Thyroid gland (tissue), 4 donors: ENCODE results near the gene PHF19. TPM values are rescaled to one million over a fixed set of nuclear protein-coding genes. Genes with fewer than 3 reads are reported as not detected.

Experiments
- DNase-seq, 2 donors: peaks; one replicate each; pipeline ENCODE4 v3.0.0-alpha.2; 2019
- H3K27ac ChIP-seq, 3 donors: fragments of 200-600 bp; sonication (generic); 1 replicate in 2 of 3; 2 replicates in 1 of 3; pipeline ENCODE4 v1.5.1; 2016 to 2019; ENCODE audit warnings: mild to moderate bottlenecking in 1 of 3, moderate library complexity in 1 of 3
- H3K27me3 ChIP-seq: fragments of 200-600 bp; sonication (generic); one replicate; pipeline ENCODE4 v1.5.1; 2019
- H3K36me3 ChIP-seq, 2 donors: fragments of 200-600 bp; sonication (generic); one replicate each; pipeline ENCODE4 v1.5.1; 2016 to 2019
- H3K4me1 ChIP-seq, 2 donors: fragments of 200-600 bp; sonication (generic); one replicate each; pipeline ENCODE4 v1.5.1; 2017 to 2019
- H3K4me3 ChIP-seq, 3 donors: fragments of 200-600 bp; sonication (generic); replicated peaks in 1 of 3; 1 replicate in 2 of 3; 2 replicates in 1 of 3; pipeline ENCODE4 v1.5.1; 2016; ENCODE audit warnings: mild to moderate bottlenecking in 1 of 3
- H3K9me3 ChIP-seq: fragments of 200-600 bp; sonication (generic); one replicate; pipeline ENCODE4 v1.5.1; 2017
- CTCF ChIP-seq, 6 experiments: fragments of 200-600 bp in 3 of 6; fragments of 450-650 bp in 3 of 6; sonication (generic) in 3 of 6; IDR thresholded peaks; one replicate each; pipeline ENCODE4 v1.5.1; 2016 to 2019; ENCODE audit warnings: antibody characterized with exemption in 6 of 6, mild to moderate bottlenecking in 2 of 6, inconsistent platforms in 1 of 6, moderate library complexity in 1 of 6
- POLR2A ChIP-seq, 2 donors: fragments of 450-650 bp; IDR thresholded peaks; one replicate each; pipeline ENCODE4 v1.6.1; 2017; ENCODE audit warnings: antibody characterized with exemption in 2 of 2, mild to moderate bottlenecking in 2 of 2, moderate library complexity in 1 of 2
- WGBS, 2 donors: methylation state at CpG; one replicate each; pipeline ENCODE4 v1.1.5; 2017; 5-methylcytosine and 5-hydroxymethylcytosine counted together
- intact Hi-C: fragments of 100-400 bp; cut with DNase I; formaldehyde crosslinking; loops from one replicate; pipeline ENCODE4 v1.15.1; 2023
- total RNA-seq, 4 donors: library from RNA; depleted of rRNA; stranded (reverse); fragments of >200 nt; gene quantifications; one replicate each; pipeline ENCODE4 v1.2.3, GENCODE V29; 2016

PHF19 gene
- total RNA-seq, 4 donors from 2014 or later = 10.8 to 24.1 (median 13.1) TPM

- Histone ChIP-seq H3K27me3 (no peaks in the 10 kb centered on the region), H3K9me3 (no peaks in the 10 kb centered on the region), H3K4me1 (no peaks in the 10 kb centered on the region), H3K4me3 (no peak overlapping the region), H3K36me3 (no peaks in the 10 kb centered on the region), H3K27ac (no peak overlapping the region)
- WGBS, 2 donors = 44 to 58% methylated on average over 3 of the region's 3 CpGs
- no peak for DNase-seq
- TF ChIP-seq POLR2A (IDR thresholded peaks at IDR 0.05) (no peak), CTCF (IDR thresholded peaks at IDR 0.05) (no peak)
- intact Hi-C loops = no loop called here
These were observed 8.5 kb upstream of the PHF19 start for GRCh38 chr9:120885457-120885856.

- Histone ChIP-seq H3K27me3 (no peaks in the 10 kb centered on the region), H3K4me1 (no peaks in the 10 kb centered on the region), H3K4me3 (no peak overlapping the region), H3K36me3 (no peaks in the 10 kb centered on the region), H3K27ac (no peak overlapping the region), H3K9me3 (no peaks in the 10 kb centered on the region)
- no peak for DNase-seq
- intact Hi-C loops = no loop called here
- WGBS, 2 donors = 69 to 74% methylated on average over 3 of the region's 3 CpGs
- TF ChIP-seq CTCF (IDR thresholded peaks at IDR 0.05) (no peak), POLR2A (IDR thresholded peaks at IDR 0.05) (no peak)
These were observed 6.6 kb upstream of the PHF19 start for GRCh38 chr9:120883608-120883996.

DNA sequence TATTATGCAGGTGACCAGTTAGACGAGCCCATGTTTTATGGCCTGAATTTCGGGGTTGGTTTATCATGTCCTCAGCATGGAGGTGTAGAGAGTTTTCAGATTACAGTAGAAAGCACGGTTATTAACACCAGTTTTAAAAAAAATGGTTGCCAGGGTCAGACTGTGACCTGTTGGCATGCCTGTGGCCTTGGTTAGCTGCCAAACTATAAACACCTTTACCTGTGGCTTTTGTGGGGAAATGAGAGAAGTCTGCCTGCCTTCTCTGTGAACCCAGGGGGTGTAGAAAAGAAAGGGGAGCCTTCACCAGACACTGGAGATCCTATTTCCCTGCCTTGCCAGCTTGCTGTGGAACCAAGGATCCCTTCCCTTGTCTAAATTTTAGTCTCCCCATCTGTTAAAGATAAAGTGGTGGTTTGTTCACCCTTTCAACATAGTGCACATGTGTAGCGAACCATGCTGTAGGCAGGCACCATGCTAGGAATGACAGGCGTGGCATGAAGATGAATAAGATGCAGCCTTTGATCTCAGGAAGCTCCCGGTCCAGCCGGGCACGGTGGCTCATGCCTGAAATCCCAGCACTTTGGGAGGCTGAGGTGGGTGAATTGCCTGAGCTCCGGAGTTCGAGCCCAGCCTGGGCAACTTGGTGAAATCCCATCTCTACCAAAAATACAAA lies 6.1 kb upstream of the PHF19 start:
- TF ChIP-seq POLR2A (IDR thresholded peaks at IDR 0.05) = no peak
- TF ChIP-seq CTCF (IDR thresholded peaks at IDR 0.05) = no peak
- Histone ChIP-seq H3K27me3 (no peaks in the 10 kb centered on the region), H3K9me3 (no peaks in the 10 kb centered on the region), H3K36me3 (no peaks in the 10 kb centered on the region), H3K27ac (no peak overlapping the region), H3K4me1 (no peaks in the 10 kb centered on the region), H3K4me3 (no peak overlapping the region)
- no peak for DNase-seq
- 81 to 89% methylated on average over 9 to 10 of the region's 10 CpGs for WGBS, 2 donors
- intact Hi-C loops = no loop called here

- 78 to 85% methylated on average over 6 of the region's 6 CpGs for WGBS, 2 donors
- no peak for TF ChIP-seq CTCF (IDR thresholded peaks at IDR 0.05)
- no peak for TF ChIP-seq POLR2A (IDR thresholded peaks at IDR 0.05)
- Histone ChIP-seq H3K4me1 (peaks cover 4 to 5% of the 10 kb centered on the region in 2 donors), H3K9me3 (no peaks in the 10 kb centered on the region), H3K27me3 (no peaks in the 10 kb centered on the region), H3K4me3 (no peak overlapping the region), H3K36me3 (no peaks in the 10 kb centered on the region), H3K27ac (no peak overlapping the region)
- no peak for DNase-seq
- intact Hi-C loops = loop anchor here (5.0 kb wide), 1 partner anchor 58 kb away; no protein-coding TSS in a partner anchor
These were observed 2.5 kb upstream of the PHF19 start for GRCh38 chr9:120879446-120879845.

GRCh38 chr9:120878188-120879130 lies 1.5 kb upstream of the PHF19 start:
- Histone ChIP-seq H3K9me3 (no peaks in the 10 kb centered on the region), H3K27ac (no peak overlapping the region), H3K27me3 (no peaks in the 10 kb centered on the region), H3K36me3 (no peaks in the 10 kb centered on the region), H3K4me1 (peaks cover 5 to 6% of the 10 kb centered on the region in 2 donors), H3K4me3 (no peak overlapping the region)
- WGBS, 2 donors = 77 to 80% methylated on average over 8 of the region's 8 CpGs
- no peak for TF ChIP-seq POLR2A (IDR thresholded peaks at IDR 0.05)
- intact Hi-C loops = loop anchor here (5.0 kb wide), 1 partner anchor 59 kb away; no protein-coding TSS in a partner anchor
- no peak for DNase-seq
